Measurements from ENCODE around the gene SPIRE2.
"Not testable (repeated sequence)": the region's sequence is repeated elsewhere in the genome, so short reads cannot be mapped to it uniquely, and the experiment has no call there.

Gene SPIRE2

GRCh38 chr16:89869911-89870310 is 41.6 kb downstream of the SPIRE2 start:
- Histone ChIP-seq H3K9ac (ENCODE audit: low read length) (no peak overlapping the region), H3K27me3 (ENCODE audit: control insufficient read depth, insufficient read depth, low read length) (no peaks in the 10 kb centered on the region), H3K4me3 (ENCODE audit: low read length) (no peak overlapping the region), H3K27ac (ENCODE audit: low read depth, low read length) (no peak overlapping the region), H3K36me3 (ENCODE audit: control insufficient read depth, insufficient read depth, low read length) (peaks cover 5% of the 10 kb centered on the region), H3K4me1 (ENCODE audit: control insufficient read depth, insufficient read depth, low read length) (peaks cover 6% of the 10 kb centered on the region)

- Histone ChIP-seq H3K27me3 (ENCODE audit: control insufficient read depth, insufficient read depth, low read length) (no peaks in the 10 kb centered on the region), H3K4me1 (ENCODE audit: control insufficient read depth, insufficient read depth, low read length) (peaks cover 7% of the 10 kb centered on the region), H3K27ac (ENCODE audit: low read depth, low read length) (no peak overlapping the region), H3K36me3 (ENCODE audit: control insufficient read depth, insufficient read depth, low read length) (peaks cover 5% of the 10 kb centered on the region), H3K9ac (ENCODE audit: low read length) (no peak overlapping the region), H3K4me3 (ENCODE audit: low read length) (no peak overlapping the region)
Observed at GRCh38 chr16:89870440-89870839, 42.2 kb downstream of the SPIRE2 start.

GRCh38 chr16:89871895-89872294 is 43.6 kb downstream of the SPIRE2 start:
- no peaks in the 10 kb centered on the region for H3K27me3 ChIP-seq (ENCODE audit: control insufficient read depth, insufficient read depth, low read length)
- no peak overlapping the region for H3K27ac ChIP-seq (ENCODE audit: low read depth, low read length)
- H3K9ac ChIP-seq (ENCODE audit: low read length): no peak overlapping the region
- peaks cover 8% of the 10 kb centered on the region for H3K36me3 ChIP-seq (ENCODE audit: control insufficient read depth, insufficient read depth, low read length)
- no peak overlapping the region for H3K4me3 ChIP-seq (ENCODE audit: low read length)
- H3K4me1 ChIP-seq (ENCODE audit: control insufficient read depth, insufficient read depth, low read length): peaks cover 7% of the 10 kb centered on the region

- peaks cover 7% of the 10 kb centered on the region for H3K4me1 ChIP-seq (ENCODE audit: control insufficient read depth, insufficient read depth, low read length)
- H3K27ac ChIP-seq (ENCODE audit: low read depth, low read length): peak within 1 kb of the TSS; percentile 100
- H3K36me3 ChIP-seq (ENCODE audit: control insufficient read depth, insufficient read depth, low read length): peaks cover 8% of the 10 kb centered on the region
- peak within 1 kb of the TSS; percentile 85 for H3K4me3 ChIP-seq (ENCODE audit: low read length)
- H3K27me3 ChIP-seq (ENCODE audit: control insufficient read depth, insufficient read depth, low read length): no peaks in the 10 kb centered on the region
- H3K9ac ChIP-seq (ENCODE audit: low read length): peak within 1 kb of the TSS; percentile 91
Observed at GRCh38 chr16:89873109-89873971, 45.1 kb downstream of the SPIRE2 start, which contains the start of gene TCF25. TCF25 (plus strand) TSS chr16:89873592; CDS start chr16:89873668, 76 bp downstream.

- Histone ChIP-seq H3K27me3 (ENCODE audit: control insufficient read depth, insufficient read depth, low read length) (no peaks in the 10 kb centered on the region), H3K4me1 (ENCODE audit: control insufficient read depth, insufficient read depth, low read length) (peaks cover 7% of the 10 kb centered on the region), H3K4me3 (ENCODE audit: low read length) (peak overlapping the region; percentile 85), H3K9ac (ENCODE audit: low read length) (no peak overlapping the region), H3K36me3 (ENCODE audit: control insufficient read depth, insufficient read depth, low read length) (peaks cover 13% of the 10 kb centered on the region), H3K27ac (ENCODE audit: low read depth, low read length) (peak overlapping the region; percentile 100)
Observed at GRCh38 chr16:89873972-89874689, 45.9 kb downstream of the SPIRE2 start.

GRCh38 chr16:89879123-89879522 is 50.8 kb downstream of the SPIRE2 start:
- not testable (repeated sequence) for H3K4me1 ChIP-seq (ENCODE audit: control insufficient read depth, insufficient read depth, low read length); H3K27ac ChIP-seq (ENCODE audit: low read depth, low read length); H3K4me3 ChIP-seq (ENCODE audit: low read length); H3K27me3 ChIP-seq (ENCODE audit: control insufficient read depth, insufficient read depth, low read length); H3K9ac ChIP-seq (ENCODE audit: low read length)
- peaks cover 33% of the 10 kb centered on the region for H3K36me3 ChIP-seq (ENCODE audit: control insufficient read depth, insufficient read depth, low read length)

GRCh38 chr16:89880477-89881367 is 52.4 kb downstream of the SPIRE2 start:
- no peak overlapping the region for H3K27ac ChIP-seq (ENCODE audit: low read depth, low read length)
- H3K4me1 ChIP-seq (ENCODE audit: control insufficient read depth, insufficient read depth, low read length): no peaks in the 10 kb centered on the region
- H3K27me3 ChIP-seq (ENCODE audit: control insufficient read depth, insufficient read depth, low read length): no peaks in the 10 kb centered on the region
- no peak overlapping the region for H3K9ac ChIP-seq (ENCODE audit: low read length)
- H3K4me3 ChIP-seq (ENCODE audit: low read length): no peak overlapping the region
- peaks cover 42% of the 10 kb centered on the region for H3K36me3 ChIP-seq (ENCODE audit: control insufficient read depth, insufficient read depth, low read length)

- Histone ChIP-seq H3K27me3 (ENCODE audit: control insufficient read depth, insufficient read depth, low read length) (no peaks in the 10 kb centered on the region), H3K9ac (ENCODE audit: low read length) (no peak overlapping the region), H3K27ac (ENCODE audit: low read depth, low read length) (no peak overlapping the region), H3K4me3 (ENCODE audit: low read length) (no peak overlapping the region), H3K4me1 (ENCODE audit: control insufficient read depth, insufficient read depth, low read length) (no peaks in the 10 kb centered on the region), H3K36me3 (ENCODE audit: control insufficient read depth, insufficient read depth, low read length) (peaks cover 39% of the 10 kb centered on the region)
Observed at GRCh38 chr16:89881368-89881730, 53.1 kb downstream of the SPIRE2 start.

- Histone ChIP-seq H3K27ac (ENCODE audit: low read depth, low read length) (no peak overlapping the region), H3K4me3 (ENCODE audit: low read length) (no peak overlapping the region), H3K4me1 (ENCODE audit: control insufficient read depth, insufficient read depth, low read length) (no peaks in the 10 kb centered on the region), H3K9ac (ENCODE audit: low read length) (no peak overlapping the region), H3K27me3 (ENCODE audit: control insufficient read depth, insufficient read depth, low read length) (no peaks in the 10 kb centered on the region), H3K36me3 (ENCODE audit: control insufficient read depth, insufficient read depth, low read length) (peaks cover 49% of the 10 kb centered on the region)
Observed at GRCh38 chr16:89883346-89884040, 55.2 kb downstream of the SPIRE2 start.

- no peaks in the 10 kb centered on the region for H3K4me1 ChIP-seq (ENCODE audit: control insufficient read depth, insufficient read depth, low read length)
- H3K36me3 ChIP-seq (ENCODE audit: control insufficient read depth, insufficient read depth, low read length): peaks cover 46% of the 10 kb centered on the region
- no peak overlapping the region for H3K27ac ChIP-seq (ENCODE audit: low read depth, low read length)
- no peak overlapping the region for H3K9ac ChIP-seq (ENCODE audit: low read length)
- H3K27me3 ChIP-seq (ENCODE audit: control insufficient read depth, insufficient read depth, low read length): no peaks in the 10 kb centered on the region
- no peak overlapping the region for H3K4me3 ChIP-seq (ENCODE audit: low read length)
Observed at GRCh38 chr16:89884041-89884421, 55.8 kb downstream of the SPIRE2 start.

GRCh38 chr16:89887243-89887642 is 59.0 kb downstream of the SPIRE2 start:
- Histone ChIP-seq H3K27me3 (ENCODE audit: control insufficient read depth, insufficient read depth, low read length) (no peaks in the 10 kb centered on the region), H3K4me3 (ENCODE audit: low read length) (no peak overlapping the region), H3K27ac (ENCODE audit: low read depth, low read length) (no peak overlapping the region), H3K4me1 (ENCODE audit: control insufficient read depth, insufficient read depth, low read length) (no peaks in the 10 kb centered on the region), H3K36me3 (ENCODE audit: control insufficient read depth, insufficient read depth, low read length) (peaks cover 52% of the 10 kb centered on the region), H3K9ac (ENCODE audit: low read length) (no peak overlapping the region)
